HEK293 (cell line): ENCODE data around the gene LRRC27.

Experiments used
- CTCF ChIA-PET: fragments of 350-600 bp; formaldehyde crosslinking; extraction: SDS; loops from one replicate; lab custom pipeline; 2021; ENCODE audit warnings: antibody characterized with exemption; lab: Yijun Ruan, JAX
- POLR2A ChIA-PET: fragments of 300-600 bp; formaldehyde crosslinking; extraction: SDS; loops from one replicate; lab custom pipeline; 2020; ENCODE audit warnings: antibody characterized with exemption, inconsistent platforms; lab: Yijun Ruan, JAX
- H3K27ac ChIP-seq: fragments of 200-500 bp; sonication (Bioruptor generic); 2 replicates; pipeline ENCODE4 v1.5.1; 2014; ENCODE audit warnings: low read depth, low read length, control low read depth, inconsistent platforms; ENCODE audit errors: extremely low read depth
- H3K36me3 ChIP-seq, 2 experiments: fragments of 200-500 bp in 1 of 2; sonication (Bioruptor generic) in 1 of 2; 1 replicate in 1 of 2; 2 replicates in 1 of 2; pipeline ENCODE4 v1.5.1; 2014 to 2017; ENCODE audit warnings: inconsistent platforms in 2 of 2, low read length in 2 of 2; ENCODE audit not compliant: control insufficient read depth in 2 of 2, insufficient read depth in 1 of 2
- H3K4me1 ChIP-seq: fragments of 200-500 bp; sonication (Bioruptor generic); 2 replicates; pipeline ENCODE4 v1.5.1; 2014; ENCODE audit warnings: mild to moderate bottlenecking, low read length, inconsistent platforms; ENCODE audit not compliant: control insufficient read depth, insufficient read depth
- H3K4me3 ChIP-seq: 2 replicates; pipeline ENCODE4 v1.5.1; 2011; ENCODE audit warnings: low read depth, mild to moderate bottlenecking, control low read depth, low read length, moderate library complexity
- H3K9me3 ChIP-seq: fragments of 200-500 bp; sonication (Bioruptor generic); 2 replicates; pipeline ENCODE4 v1.5.1; 2014; ENCODE audit warnings: low read depth, low read length, inconsistent platforms; ENCODE audit not compliant: control insufficient read depth, insufficient read depth
- AEBP2 ChIP-seq: fragments of 450-650 bp; formaldehyde crosslinking; IDR thresholded peaks from 2 replicates; pipeline ENCODE4 v1.5.1; 2016; ENCODE audit warnings: missing biosample characterization, missing genetic modification characterization, borderline replicate concordance
- CTCF ChIP-seq: fragments of 450-650 bp; formaldehyde crosslinking; IDR thresholded peaks from 2 replicates; pipeline ENCODE4 v1.5.1; 2016; ENCODE audit warnings: missing biosample characterization, missing genetic modification characterization
- GLI4 ChIP-seq: fragments of 450-650 bp; formaldehyde crosslinking; IDR thresholded peaks from 2 replicates; pipeline ENCODE4 v1.5.1; 2016; ENCODE audit warnings: missing biosample characterization, missing genetic modification characterization
- HIC1 ChIP-seq: fragments of 450-650 bp; formaldehyde crosslinking; IDR thresholded peaks from 2 replicates; pipeline ENCODE4 v1.5.1; 2016; ENCODE audit warnings: missing biosample characterization, missing genetic modification characterization
- INSM2 ChIP-seq: fragments of 450-650 bp; formaldehyde crosslinking; IDR thresholded peaks from 2 replicates; pipeline ENCODE4 v1.5.1; 2016; ENCODE audit warnings: missing biosample characterization, missing genetic modification characterization
- KLF7 ChIP-seq: fragments of 450-650 bp; formaldehyde crosslinking; IDR thresholded peaks from 2 replicates; pipeline ENCODE4 v1.5.1; 2016; ENCODE audit warnings: missing biosample characterization, missing genetic modification characterization, borderline replicate concordance
- SP3 ChIP-seq: fragments of 450-650 bp; formaldehyde crosslinking; IDR thresholded peaks from 2 replicates; pipeline ENCODE4 v1.5.1; 2016; ENCODE audit warnings: missing biosample characterization, missing genetic modification characterization
- TRIM28 ChIP-seq: IDR thresholded peaks from 2 replicates; pipeline ENCODE4 v1.6.1; 2011; ENCODE audit warnings: low read length, control low read depth, borderline replicate concordance
- ZFP37 ChIP-seq: fragments of 450-650 bp; formaldehyde crosslinking; IDR thresholded peaks from 2 replicates; pipeline ENCODE4 v1.5.1; 2016; ENCODE audit warnings: missing biosample characterization, missing genetic modification characterization
- ZNF133 ChIP-seq: fragments of 450-650 bp; formaldehyde crosslinking; IDR thresholded peaks from 2 replicates; pipeline ENCODE4 v1.5.1; 2016; ENCODE audit warnings: missing biosample characterization, missing genetic modification characterization
- ZNF140 ChIP-seq: fragments of 450-650 bp; formaldehyde crosslinking; IDR thresholded peaks from 2 replicates; pipeline ENCODE4 v1.5.1; 2016; ENCODE audit warnings: missing biosample characterization, missing genetic modification characterization
- ZNF146 ChIP-seq: fragments of 450-650 bp; formaldehyde crosslinking; IDR thresholded peaks from 2 replicates; pipeline ENCODE4 v1.5.1; 2016; ENCODE audit warnings: missing biosample characterization, missing genetic modification characterization
- ZNF157 ChIP-seq: fragments of 450-650 bp; formaldehyde crosslinking; IDR thresholded peaks from 2 replicates; pipeline ENCODE4 v1.5.1; 2016; ENCODE audit warnings: missing biosample characterization, missing genetic modification characterization
- ZNF169 ChIP-seq: fragments of 450-650 bp; formaldehyde crosslinking; IDR thresholded peaks from 2 replicates; pipeline ENCODE4 v1.5.1; 2016; ENCODE audit warnings: missing biosample characterization, missing genetic modification characterization
- ZNF23 ChIP-seq: fragments of 450-650 bp; formaldehyde crosslinking; IDR thresholded peaks from 2 replicates; pipeline ENCODE4 v1.5.1; 2016; ENCODE audit warnings: missing biosample characterization, missing genetic modification characterization, borderline replicate concordance
- ZNF26 ChIP-seq: fragments of 450-650 bp; formaldehyde crosslinking; IDR thresholded peaks from 2 replicates; pipeline ENCODE4 v1.5.1; 2016; ENCODE audit warnings: missing biosample characterization, missing genetic modification characterization
- ZNF311 ChIP-seq: fragments of 450-650 bp; formaldehyde crosslinking; IDR thresholded peaks from 2 replicates; pipeline ENCODE4 v1.5.1; 2017; ENCODE audit warnings: missing biosample characterization, missing genetic modification characterization, borderline replicate concordance
- ZNF341 ChIP-seq: fragments of 450-650 bp; formaldehyde crosslinking; IDR thresholded peaks from 2 replicates; pipeline ENCODE4; 2016; ENCODE audit warnings: low read depth, missing biosample characterization, missing genetic modification characterization
- ZNF354C ChIP-seq: fragments of 450-650 bp; formaldehyde crosslinking; IDR thresholded peaks from 2 replicates; pipeline ENCODE4 v1.5.1; 2016; ENCODE audit warnings: missing biosample characterization, missing genetic modification characterization, low read depth, borderline replicate concordance
- ZNF37A ChIP-seq: fragments of 450-650 bp; IDR thresholded peaks from 2 replicates; pipeline ENCODE4 v1.5.1; 2018; ENCODE audit warnings: missing biosample characterization, missing genetic modification characterization
- ZNF488 ChIP-seq: fragments of 450-650 bp; formaldehyde crosslinking; IDR thresholded peaks from 2 replicates; pipeline ENCODE4 v1.5.1; 2016; ENCODE audit warnings: missing biosample characterization, missing genetic modification characterization
- ZNF580 ChIP-seq: fragments of 450-650 bp; formaldehyde crosslinking; IDR thresholded peaks from 2 replicates; pipeline ENCODE4 v1.5.1; 2016; ENCODE audit warnings: missing biosample characterization, missing genetic modification characterization
- ZNF639 ChIP-seq: fragments of 450-650 bp; formaldehyde crosslinking; IDR thresholded peaks from 2 replicates; pipeline ENCODE4 v1.5.1; 2016; ENCODE audit warnings: missing biosample characterization, missing genetic modification characterization
- ZNF658 ChIP-seq: fragments of 450-650 bp; formaldehyde crosslinking; IDR thresholded peaks from 2 replicates; pipeline ENCODE4; 2016; ENCODE audit warnings: missing biosample characterization, missing genetic modification characterization
- ZNF707 ChIP-seq: fragments of 450-650 bp; formaldehyde crosslinking; IDR thresholded peaks from 2 replicates; pipeline ENCODE4 v1.5.1; 2016; ENCODE audit warnings: missing biosample characterization, missing genetic modification characterization

LRRC27 gene

GRCh38 chr10:132392184-132392800 is 60.3 kb downstream of the LRRC27 start:
- Histone ChIP-seq H3K9me3 (no peaks in the 10 kb centered on the region), H3K4me3 (no peak overlapping the region), H3K4me1 (peaks cover 3% of the 10 kb centered on the region; the same call in 1 of the 2 replicates), H3K27ac (no peak overlapping the region), H3K36me3 (no peaks in the 10 kb centered on the region)
- POLR2A ChIA-PET: interaction anchor here (0.8 kb wide), 1 partner anchor 55 kb away, joined by 3 read pairs; no protein-coding TSS in a partner anchor
- CTCF ChIA-PET: interaction anchor here (0.6 kb wide), 1 partner anchor 47 kb away, joined by 3 read pairs; no protein-coding TSS in a partner anchor
- TF ChIP-seq AEBP2 (tag by site-specific recombination) (0 out of 2 replicates have a peak, but pooled peaks have one; percentile 13), ZNF37A (tag by site-specific recombination) (no peak), ZNF169 (tag by site-specific recombination) (peak; percentile 45; the same call in 1 of the 2 replicates), ZNF580 (tag by site-specific recombination) (peak; percentile 84; the same call in 1 of the 2 replicates), ZNF133 (tag by site-specific recombination) (no peak), ZNF354C (tag by site-specific recombination) (no peak), CTCF (no peak), ZNF488 (tag by site-specific recombination) (no peak), ZNF341 (tag by site-specific recombination) (no peak), HIC1 (peak; percentile 10; the same call in 1 of the 2 replicates), ZFP37 (tag by site-specific recombination) (no peak), SP3 (no peak), ZNF658 (tag by site-specific recombination) (0 out of 2 replicates have a peak, but pooled peaks have one; percentile 45), ZNF707 (0 out of 2 replicates have a peak, but pooled peaks have one; percentile 24), ZNF26 (tag by site-specific recombination) (no peak), ZNF639 (tag by site-specific recombination) (peak; percentile 15; the same call in 1 of the 2 replicates), KLF7 (tag by site-specific recombination) (no peak), ZNF146 (peak; percentile 41; the same call in 1 of the 2 replicates), TRIM28 (no peak), ZNF23 (tag by site-specific recombination) (no peak), GLI4 (tag by site-specific recombination) (peak; percentile 70; the same call in 1 of the 2 replicates), INSM2 (tag by site-specific recombination) (0 out of 2 replicates have a peak, but pooled peaks have one; percentile 32), ZNF157 (tag by site-specific recombination) (0 out of 2 replicates have a peak, but pooled peaks have one; percentile 31), ZNF140 (0 out of 2 replicates have a peak, but pooled peaks have one; percentile 4), ZNF311 (tag by site-specific recombination) (0 out of 2 replicates have a peak, but pooled peaks have one; percentile 20)
